ENCODE results near the gene MCF2.

The MCF2 gene

DNA sequence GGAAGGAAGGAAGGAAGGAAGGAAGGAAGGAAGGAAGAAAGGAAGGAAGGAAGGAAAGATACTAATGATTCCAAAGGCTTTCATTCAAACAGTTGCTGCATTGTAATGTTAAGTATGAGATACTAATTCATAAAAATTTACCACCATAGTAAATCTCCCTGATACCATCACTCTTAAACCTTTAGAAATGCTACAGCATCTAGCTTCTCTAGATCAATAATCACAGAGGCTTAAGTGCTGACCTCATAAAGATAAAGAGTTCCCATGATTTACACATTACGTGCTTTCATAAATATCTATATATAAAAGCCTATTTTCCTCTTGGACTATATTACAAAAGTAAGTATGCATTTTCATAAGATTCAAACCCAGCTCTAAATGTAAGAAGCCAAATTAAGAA is 141.0 kb downstream of the MCF2 start:
- TF ChIP-seq ZBTB7A (IDR thresholded peaks at IDR 0.05; ENCODE audit: low read depth) (no peak), CEBPB (IDR thresholded peaks at IDR 0.05) (no peak), FOXM1 (IDR thresholded peaks at IDR 0.05; ENCODE audit: borderline replicate concordance, low read depth) (no peak), EP300 (IDR thresholded peaks at IDR 0.05; ENCODE audit: borderline replicate concordance) (no peak), REST (IDR thresholded peaks at IDR 0.05; ENCODE audit: low read depth) (no peak), CREB1 (IDR thresholded peaks at IDR 0.05; ENCODE audit: low read depth) (no peak), USF1 (IDR thresholded peaks at IDR 0.05) (no peak), NFIC (IDR thresholded peaks at IDR 0.05) (no peak), EGR1 (IDR thresholded peaks at IDR 0.05) (no peak), TAF1 (IDR thresholded peaks at IDR 0.05; ENCODE audit: low read depth) (no peak), RAD21 (IDR thresholded peaks at IDR 0.05; ENCODE audit: low read depth) (no peak), TCF12 (IDR thresholded peaks at IDR 0.05; ENCODE audit: low read depth) (no peak), YY1 (IDR thresholded peaks at IDR 0.05; ENCODE audit: low read depth) (no peak), TEAD4 (IDR thresholded peaks at IDR 0.05) (no peak)
- TF ChIP-seq, protein P1, sequence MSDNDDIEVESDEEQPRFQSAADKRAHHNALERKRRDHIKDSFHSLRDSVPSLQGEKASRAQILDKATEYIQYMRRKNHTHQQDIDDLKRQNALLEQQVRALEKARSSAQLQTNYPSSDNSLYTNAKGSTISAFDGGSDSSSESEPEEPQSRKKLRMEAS (IDR thresholded peaks at IDR 0.05), result no peak

- TF ChIP-seq FOXM1 (IDR thresholded peaks at IDR 0.05; ENCODE audit: borderline replicate concordance, low read depth) (no peak), CEBPB (IDR thresholded peaks at IDR 0.05) (no peak), ZBTB7A (IDR thresholded peaks at IDR 0.05; ENCODE audit: low read depth) (no peak), USF1 (IDR thresholded peaks at IDR 0.05) (no peak), EGR1 (IDR thresholded peaks at IDR 0.05) (no peak)
Measured at GRCh38 chrX:139563251-139563650, 144.7 kb downstream of the MCF2 start.

DNA sequence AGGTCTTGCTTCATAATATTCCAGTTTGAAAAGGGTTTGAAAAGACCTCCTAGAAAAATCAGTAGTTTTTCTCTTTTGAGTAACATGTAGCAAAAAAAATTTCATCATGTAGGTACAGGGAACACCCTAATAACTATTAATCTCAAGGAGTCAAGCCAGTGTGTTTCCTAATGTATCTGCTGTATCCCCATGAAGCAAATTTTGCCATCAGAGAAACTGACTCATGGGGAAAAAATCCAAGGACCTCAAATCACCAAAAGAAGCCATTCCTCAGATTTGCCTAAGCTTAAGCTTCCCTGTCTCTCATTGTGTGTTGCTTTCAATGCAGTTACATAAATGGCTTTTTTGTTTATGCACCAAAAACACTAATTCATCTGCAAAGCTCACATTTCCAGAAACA is 147.7 kb downstream of the MCF2 start:
- TF ChIP-seq USF1 (IDR thresholded peaks at IDR 0.05) (no peak), CEBPB (IDR thresholded peaks at IDR 0.05) (no peak), YY1 (IDR thresholded peaks at IDR 0.05; ENCODE audit: low read depth) (no peak), TEAD4 (IDR thresholded peaks at IDR 0.05) (no peak), CREB1 (IDR thresholded peaks at IDR 0.05; ENCODE audit: low read depth) (no peak), RAD21 (IDR thresholded peaks at IDR 0.05; ENCODE audit: low read depth) (no peak), EP300 (IDR thresholded peaks at IDR 0.05; ENCODE audit: borderline replicate concordance) (no peak), NFIC (IDR thresholded peaks at IDR 0.05) (no peak), EGR1 (IDR thresholded peaks at IDR 0.05) (no peak), TAF1 (IDR thresholded peaks at IDR 0.05; ENCODE audit: low read depth) (no peak), ZBTB7A (IDR thresholded peaks at IDR 0.05; ENCODE audit: low read depth) (no peak), TCF12 (IDR thresholded peaks at IDR 0.05; ENCODE audit: low read depth) (no peak), FOXM1 (IDR thresholded peaks at IDR 0.05; ENCODE audit: borderline replicate concordance, low read depth) (no peak)
- TF ChIP-seq, protein P1 (IDR thresholded peaks at IDR 0.05), result no peak

- TF ChIP-seq USF1 (IDR thresholded peaks at IDR 0.05), result no peak
- TF ChIP-seq RAD21 (IDR thresholded peaks at IDR 0.05; ENCODE audit: low read depth), result peak; percentile 57
Measured at GRCh38 chrX:139559383-139560042, 148.5 kb downstream of the MCF2 start.

- TF ChIP-seq RAD21 (IDR thresholded peaks at IDR 0.05; ENCODE audit: low read depth) (no peak), YY1 (IDR thresholded peaks at IDR 0.05; ENCODE audit: low read depth) (no peak), TEAD4 (IDR thresholded peaks at IDR 0.05) (no peak), REST (IDR thresholded peaks at IDR 0.05; ENCODE audit: low read depth) (no peak), USF1 (IDR thresholded peaks at IDR 0.05) (no peak), TCF12 (IDR thresholded peaks at IDR 0.05; ENCODE audit: low read depth) (no peak)
Measured at GRCh38 chrX:139554991-139555675, 152.8 kb downstream of the MCF2 start.
